SK-N-SH treated with all-trans-retinoic acid at 6 μM for 48 hours (cell line): ENCODE results near the gene NOL3.
A peak's percentile ranks its signal among the peaks of the same experiment; 100 is the strongest.

ENCODE experiments used
- ATAC-seq: fragments of 200-7000 bp; cut with Tn5 transposase; 3 replicates; pipeline ENCODE4 v1.9.1; 2020; ENCODE audit warnings: mild to moderate bottlenecking, moderate library complexity
- ARNTL ChIP-seq: fragments of 450-650 bp; formaldehyde crosslinking; IDR thresholded peaks from 2 replicates; pipeline ENCODE4 v1.5.0; 2020; ENCODE audit warnings: low read depth, mild to moderate bottlenecking, moderate library complexity, borderline replicate concordance
- CSDC2 ChIP-seq: fragments of 250-450 bp; sonication (Bioruptor Pico); IDR thresholded peaks from 2 replicates; pipeline ENCODE4 v1.5.0; 2020; ENCODE audit warnings: mild to moderate bottlenecking, moderate library complexity
- ESRRG ChIP-seq: fragments of 250-450 bp; sonication (Bioruptor Pico); IDR thresholded peaks from 2 replicates; pipeline ENCODE4 v1.6.1; 2021; ENCODE audit warnings: mild to moderate bottlenecking
- ISL1 ChIP-seq: fragments of 250-450 bp; sonication (Bioruptor Pico); IDR thresholded peaks from 2 replicates; pipeline ENCODE4 v2.1.2; 2022; ENCODE audit warnings: mild to moderate bottlenecking, moderate library complexity
- OSR1 ChIP-seq: fragments of 250-450 bp; sonication (Bioruptor Pico); IDR thresholded peaks from 2 replicates; pipeline ENCODE4 v1.8.0; 2022; ENCODE audit warnings: moderate library complexity, mild to moderate bottlenecking, inconsistent platforms
- PPARA ChIP-seq: fragments of 250-450 bp; sonication (Bioruptor Pico); IDR thresholded peaks from 2 replicates; pipeline ENCODE4 v1.5.0; 2020; ENCODE audit warnings: mild to moderate bottlenecking, borderline replicate concordance
- RARB ChIP-seq: fragments of 250-450 bp; sonication (Bioruptor Pico); IDR thresholded peaks from 2 replicates; pipeline ENCODE4 v1.8.0; 2021; ENCODE audit warnings: mild to moderate bottlenecking, moderate library complexity
- TCF4 ChIP-seq: fragments of 250-450 bp; sonication (Bioruptor Pico); IDR thresholded peaks from 2 replicates; pipeline ENCODE4 v1.8.0; 2021; ENCODE audit warnings: mild to moderate bottlenecking, moderate library complexity, borderline replicate concordance
- ZFP3 ChIP-seq: fragments of 250-450 bp; sonication (Bioruptor Pico); IDR thresholded peaks from 2 replicates; pipeline ENCODE4 v1.5.0; 2020; ENCODE audit warnings: mild to moderate bottlenecking, moderate library complexity
- ZFP30 ChIP-seq: fragments of 450-650 bp; formaldehyde crosslinking; IDR thresholded peaks from 2 replicates; pipeline ENCODE4 v1.5.0; 2022; ENCODE audit warnings: mild to moderate bottlenecking, moderate library complexity
- ZNF565 ChIP-seq: fragments of 450-650 bp; formaldehyde crosslinking; conservative IDR thresholded peaks from 2 replicates; pipeline ENCODE4 v1.5.0; 2020; ENCODE audit warnings: low read depth, mild to moderate bottlenecking, moderate library complexity
- TF ChIP-seq, protein P1 (sequence below): fragments of 250-450 bp; sonication (Bioruptor Pico); IDR thresholded peaks from 2 replicates; pipeline ENCODE4 v1.5.1; 2021; ENCODE audit warnings: mild to moderate bottlenecking, moderate library complexity
- TF ChIP-seq, protein P2 (sequence below): fragments of 250-450 bp; sonication (Bioruptor Pico); IDR thresholded peaks from 2 replicates; pipeline ENCODE4 v1.5.1; 2020; ENCODE audit warnings: low read depth, mild to moderate bottlenecking, moderate library complexity
- TF ChIP-seq, protein P3 (sequence below): fragments of 250-450 bp; sonication (Bioruptor Pico); IDR thresholded peaks from 2 replicates; pipeline ENCODE4 v1.5.0; 2020; ENCODE audit warnings: mild to moderate bottlenecking, moderate library complexity

NOL3 gene

DNA sequence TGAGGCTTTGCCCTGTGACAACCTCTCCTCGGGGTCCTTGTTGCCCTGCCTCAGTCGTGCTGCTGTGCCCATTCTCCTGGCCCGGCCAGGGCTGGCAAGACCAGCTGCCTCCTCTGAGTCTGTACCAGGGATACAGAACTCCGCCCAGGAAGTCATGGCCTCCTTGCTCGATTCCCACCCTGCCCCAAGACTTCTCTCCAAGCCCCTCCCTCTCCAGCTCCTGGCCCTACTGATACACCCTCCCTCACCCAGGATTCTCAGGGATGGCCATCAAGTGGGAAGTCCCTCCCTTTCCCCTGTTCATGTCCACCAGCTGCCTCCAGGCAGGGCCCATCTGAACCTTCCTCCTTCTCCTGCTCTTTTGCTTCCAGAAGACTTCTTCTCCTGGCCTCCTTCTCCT, 45.4 kb downstream of the NOL3 start:
- TF ChIP-seq, protein P1, sequence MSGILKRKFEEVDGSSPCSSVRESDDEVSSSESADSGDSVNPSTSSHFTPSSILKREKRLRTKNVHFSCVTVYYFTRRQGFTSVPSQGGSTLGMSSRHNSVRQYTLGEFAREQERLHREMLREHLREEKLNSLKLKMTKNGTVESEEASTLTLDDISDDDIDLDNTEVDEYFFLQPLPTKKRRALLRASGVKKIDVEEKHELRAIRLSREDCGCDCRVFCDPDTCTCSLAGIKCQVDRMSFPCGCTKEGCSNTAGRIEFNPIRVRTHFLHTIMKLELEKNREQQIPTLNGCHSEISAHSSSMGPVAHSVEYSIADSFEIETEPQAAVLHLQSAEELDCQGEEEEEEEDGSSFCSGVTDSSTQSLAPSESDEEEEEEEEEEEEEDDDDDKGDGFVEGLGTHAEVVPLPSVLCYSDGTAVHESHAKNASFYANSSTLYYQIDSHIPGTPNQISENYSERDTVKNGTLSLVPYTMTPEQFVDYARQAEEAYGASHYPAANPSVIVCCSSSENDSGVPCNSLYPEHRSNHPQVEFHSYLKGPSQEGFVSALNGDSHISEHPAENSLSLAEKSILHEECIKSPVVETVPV (CRISPR knock-in tag), result no peak
- TF ChIP-seq CSDC2 (CRISPR knock-in tag) (no peak), TCF4 (CRISPR knock-in tag) (no peak), ARNTL (CRISPR knock-in tag) (no peak), ZFP30 (CRISPR knock-in tag) (no peak), ZNF565 (CRISPR knock-in tag) (no peak), ISL1 (CRISPR knock-in tag) (no peak), RARB (CRISPR knock-in tag) (no peak), PPARA (CRISPR knock-in tag) (no peak)
- TF ChIP-seq, all 23 proteins: peak for 0
- ATAC-seq, result no peak

DNA sequence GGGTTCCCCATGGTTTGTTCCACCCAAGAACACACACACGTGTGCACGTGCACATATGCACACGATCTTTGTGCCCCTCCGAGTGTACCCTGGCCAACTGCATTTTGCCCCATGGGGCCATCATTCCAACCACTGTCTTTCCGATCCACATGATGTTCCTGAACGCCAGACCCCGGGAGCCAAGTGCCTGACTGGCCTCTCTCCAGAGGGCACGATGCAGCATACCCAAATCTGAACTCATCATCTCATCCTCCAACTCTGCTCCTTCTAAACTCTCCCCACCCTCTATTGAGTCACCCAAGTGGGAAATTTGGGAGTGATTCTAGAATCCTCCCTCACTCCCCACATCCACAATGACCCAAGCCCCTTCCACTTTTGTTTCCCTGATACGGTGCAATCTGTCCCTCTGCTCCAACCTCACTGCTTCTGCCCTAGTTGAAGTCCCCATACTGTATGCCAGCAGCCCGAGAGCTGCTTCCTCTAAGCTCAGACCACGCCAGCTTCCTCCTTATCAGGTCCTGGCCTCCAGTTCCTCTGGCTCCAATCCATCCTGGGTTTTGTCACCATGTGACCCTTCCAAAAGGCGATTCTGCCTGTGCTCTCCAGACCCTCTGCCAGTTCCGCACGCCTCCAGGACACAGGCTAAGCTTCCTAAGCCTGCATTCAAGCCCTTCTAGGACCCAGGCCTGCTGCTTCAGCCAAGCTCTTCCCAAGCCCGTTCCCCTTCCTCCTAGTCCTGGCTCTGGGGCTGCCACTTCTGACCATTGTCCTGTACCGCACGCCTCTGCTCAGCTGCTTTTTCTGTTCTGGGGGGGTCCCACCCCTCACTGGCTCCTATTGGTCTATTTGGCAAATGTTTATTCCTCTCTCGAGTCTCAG, 46.5 kb downstream of the NOL3 start:
- ATAC-seq, result peak; percentile 13; the same call in 1 of the 3 replicates

DNA sequence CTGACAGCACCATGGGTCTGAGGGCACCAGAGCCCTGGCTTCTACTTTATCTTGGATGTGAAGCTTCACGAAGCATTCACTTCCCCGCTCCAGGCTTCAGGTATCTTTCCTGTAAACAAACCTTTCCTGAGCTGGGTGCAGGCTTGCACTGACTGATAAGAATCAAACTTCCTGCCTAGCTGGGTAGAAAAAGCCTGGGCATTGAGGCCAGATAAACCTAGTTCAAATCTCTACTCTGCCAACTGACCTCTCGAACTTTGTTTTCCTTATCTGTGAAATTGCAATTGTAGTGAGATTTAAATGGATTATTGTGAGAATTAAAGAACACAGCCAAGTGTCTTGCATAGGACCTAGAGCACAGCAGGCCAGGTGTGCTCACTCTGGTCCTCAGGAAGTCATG, 53.7 kb downstream of the NOL3 start:
- TF ChIP-seq, protein P2, sequence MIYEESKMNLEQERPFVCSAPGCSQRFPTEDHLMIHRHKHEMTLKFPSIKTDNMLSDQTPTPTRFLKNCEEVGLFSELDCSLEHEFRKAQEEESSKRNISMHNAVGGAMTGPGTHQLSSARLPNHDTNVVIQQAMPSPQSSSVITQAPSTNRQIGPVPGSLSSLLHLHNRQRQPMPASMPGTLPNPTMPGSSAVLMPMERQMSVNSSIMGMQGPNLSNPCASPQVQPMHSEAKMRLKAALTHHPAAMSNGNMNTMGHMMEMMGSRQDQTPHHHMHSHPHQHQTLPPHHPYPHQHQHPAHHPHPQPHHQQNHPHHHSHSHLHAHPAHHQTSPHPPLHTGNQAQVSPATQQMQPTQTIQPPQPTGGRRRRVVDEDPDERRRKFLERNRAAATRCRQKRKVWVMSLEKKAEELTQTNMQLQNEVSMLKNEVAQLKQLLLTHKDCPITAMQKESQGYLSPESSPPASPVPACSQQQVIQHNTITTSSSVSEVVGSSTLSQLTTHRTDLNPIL (CRISPR knock-in tag), result no peak
- TF ChIP-seq OSR1 (CRISPR knock-in tag) (no peak), RARB (CRISPR knock-in tag) (no peak), ESRRG (CRISPR knock-in tag) (no peak), ZFP30 (CRISPR knock-in tag) (no peak)

More for the DNA sequence above, 46.5 kb downstream of the NOL3 start:
- TF ChIP-seq OSR1 (CRISPR knock-in tag), result no peak
- no peak for TF ChIP-seq ZFP30 (CRISPR knock-in tag)
- TF ChIP-seq, protein P3, sequence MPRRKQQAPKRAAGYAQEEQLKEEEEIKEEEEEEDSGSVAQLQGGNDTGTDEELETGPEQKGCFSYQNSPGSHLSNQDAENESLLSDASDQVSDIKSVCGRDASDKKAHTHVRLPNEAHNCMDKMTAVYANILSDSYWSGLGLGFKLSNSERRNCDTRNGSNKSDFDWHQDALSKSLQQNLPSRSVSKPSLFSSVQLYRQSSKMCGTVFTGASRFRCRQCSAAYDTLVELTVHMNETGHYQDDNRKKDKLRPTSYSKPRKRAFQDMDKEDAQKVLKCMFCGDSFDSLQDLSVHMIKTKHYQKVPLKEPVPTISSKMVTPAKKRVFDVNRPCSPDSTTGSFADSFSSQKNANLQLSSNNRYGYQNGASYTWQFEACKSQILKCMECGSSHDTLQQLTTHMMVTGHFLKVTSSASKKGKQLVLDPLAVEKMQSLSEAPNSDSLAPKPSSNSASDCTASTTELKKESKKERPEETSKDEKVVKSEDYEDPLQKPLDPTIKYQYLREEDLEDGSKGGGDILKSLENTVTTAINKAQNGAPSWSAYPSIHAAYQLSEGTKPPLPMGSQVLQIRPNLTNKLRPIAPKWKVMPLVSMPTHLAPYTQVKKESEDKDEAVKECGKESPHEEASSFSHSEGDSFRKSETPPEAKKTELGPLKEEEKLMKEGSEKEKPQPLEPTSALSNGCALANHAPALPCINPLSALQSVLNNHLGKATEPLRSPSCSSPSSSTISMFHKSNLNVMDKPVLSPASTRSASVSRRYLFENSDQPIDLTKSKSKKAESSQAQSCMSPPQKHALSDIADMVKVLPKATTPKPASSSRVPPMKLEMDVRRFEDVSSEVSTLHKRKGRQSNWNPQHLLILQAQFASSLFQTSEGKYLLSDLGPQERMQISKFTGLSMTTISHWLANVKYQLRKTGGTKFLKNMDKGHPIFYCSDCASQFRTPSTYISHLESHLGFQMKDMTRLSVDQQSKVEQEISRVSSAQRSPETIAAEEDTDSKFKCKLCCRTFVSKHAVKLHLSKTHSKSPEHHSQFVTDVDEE (CRISPR knock-in tag), result no peak
- TF ChIP-seq ESRRG (CRISPR knock-in tag), result no peak
- TF ChIP-seq, protein P2 (CRISPR knock-in tag), result no peak
- no peak for TF ChIP-seq RARB (CRISPR knock-in tag)
- no peak for TF ChIP-seq ZFP3 (CRISPR knock-in tag)

More for the DNA sequence above, 53.7 kb downstream of the NOL3 start:
- ATAC-seq, result no peak
